GM18520 (cell line): ENCODE measurements around the gene CDC42BPA.

Experiments
- ATAC-seq: cut with Tn5 transposase; IDR thresholded peaks from one replicate; pipeline ENCODE4 v1.9.1; 2021; ENCODE audit not compliant: unreplicated experiment

Gene CDC42BPA

GRCh38 chr1:226951286-226952117 is 366.8 kb downstream of the CDC42BPA start:
- ATAC-seq: no peak

GRCh38 chr1:226950871-226951270 is 367.4 kb downstream of the CDC42BPA start:
- no peak for ATAC-seq

DNA sequence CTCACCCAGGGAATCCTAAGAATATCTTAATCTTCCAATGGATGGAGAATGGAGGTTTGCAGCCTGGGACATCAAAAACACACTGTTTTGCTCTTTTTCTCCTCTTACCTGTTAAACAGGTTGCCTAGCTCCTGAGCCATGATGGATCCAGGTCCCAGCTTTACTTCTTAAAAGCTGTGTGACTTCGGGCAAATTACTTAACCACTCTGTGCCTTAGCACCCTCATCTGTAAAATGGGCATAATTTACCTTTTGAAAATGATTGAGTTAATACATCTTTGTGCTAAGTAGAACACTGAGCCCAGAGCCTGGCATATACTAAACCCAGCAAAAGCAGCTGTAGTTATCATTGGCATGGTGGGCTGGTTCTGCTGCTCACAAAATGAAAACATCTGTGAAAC is 368.0 kb downstream of the CDC42BPA start:
- no peak for ATAC-seq

DNA sequence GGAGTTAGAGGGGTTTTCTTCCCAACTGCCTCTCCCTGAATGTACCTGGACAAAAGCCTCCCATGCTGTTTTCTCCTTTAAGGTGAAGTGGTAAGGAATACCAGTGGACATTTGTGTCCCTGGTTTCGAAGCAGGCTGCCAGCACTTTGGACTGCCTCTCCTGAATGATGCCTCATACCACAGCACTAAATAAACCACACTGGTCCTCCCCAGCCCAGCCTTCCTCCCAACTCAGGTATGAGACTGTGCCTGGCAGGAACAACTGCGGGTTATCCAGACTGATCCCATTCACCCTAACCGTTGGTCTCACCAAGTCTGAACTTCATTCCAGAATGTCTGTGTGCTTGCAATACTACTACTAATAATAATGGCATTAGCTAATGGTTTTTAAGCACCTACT is 368.9 kb downstream of the CDC42BPA start:
- no peak for ATAC-seq

DNA sequence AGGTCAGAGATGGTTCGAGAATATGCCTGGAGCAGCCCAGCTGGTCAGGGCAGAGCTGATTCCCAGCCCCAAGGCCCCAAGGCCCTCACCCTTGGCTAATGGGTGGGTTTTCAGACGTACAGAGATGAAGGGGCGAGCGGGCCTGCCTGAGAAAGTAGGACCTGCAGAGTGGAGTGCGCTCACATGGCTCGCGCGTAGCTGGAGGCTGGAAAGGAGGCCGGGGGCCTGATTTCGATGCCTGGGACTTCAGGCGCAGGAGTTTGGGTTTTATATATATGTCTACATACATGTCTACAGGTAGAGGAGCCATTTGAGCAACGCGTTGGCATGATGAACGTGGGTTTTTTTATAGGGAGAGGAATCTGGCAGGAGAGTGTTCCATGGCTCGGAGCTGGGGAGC is 369.3 kb downstream of the CDC42BPA start:
- ATAC-seq: no peak

DNA sequence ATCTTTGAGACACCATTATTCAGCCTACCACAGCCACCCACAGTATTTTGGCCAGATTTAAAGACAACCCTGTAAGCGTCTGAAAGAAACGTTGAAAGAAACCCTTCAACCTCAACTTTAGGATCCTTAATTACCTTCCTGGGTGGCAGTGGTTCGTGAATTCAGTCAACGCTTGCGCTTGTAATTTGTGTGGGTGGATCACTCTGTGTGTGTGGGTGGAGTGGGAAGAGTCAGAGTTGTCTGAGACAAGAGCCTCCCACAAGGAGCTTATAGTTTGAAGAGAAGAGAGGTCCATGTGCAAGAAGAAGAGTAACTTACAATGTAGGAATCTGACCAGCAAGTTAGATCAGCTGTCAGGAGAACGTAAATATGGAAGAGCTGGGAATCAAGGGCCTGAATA is 369.8 kb downstream of the CDC42BPA start:
- no peak for ATAC-seq

- no peak for ATAC-seq
Observed at GRCh38 chr1:226948051-226948450, 370.2 kb downstream of the CDC42BPA start.

GRCh38 chr1:226946841-226947240 is 371.5 kb downstream of the CDC42BPA start:
- ATAC-seq: no peak

DNA sequence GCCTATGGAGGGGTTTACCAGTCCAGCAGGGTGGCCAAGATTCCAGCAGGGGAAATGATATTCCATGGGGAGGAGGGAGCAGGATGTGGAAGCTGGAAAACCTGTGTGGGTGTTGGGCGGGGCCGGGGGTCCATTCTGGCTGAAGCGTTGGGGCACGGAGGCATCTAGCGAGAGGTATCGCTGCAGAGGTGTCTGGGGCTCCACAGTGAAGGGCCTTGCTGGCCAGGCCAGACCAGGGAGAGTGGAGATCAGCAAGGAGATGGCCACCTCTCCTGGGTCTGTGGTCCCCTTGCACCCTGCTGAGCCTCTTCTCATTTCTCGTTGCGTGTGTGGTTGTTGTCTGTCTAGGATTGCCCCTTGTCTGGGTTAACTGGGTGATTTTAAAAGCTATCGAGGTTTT is 372.0 kb downstream of the CDC42BPA start:
- ATAC-seq: no peak

GRCh38 chr1:226945858-226946245 is 372.4 kb downstream of the CDC42BPA start:
- no peak for ATAC-seq

DNA sequence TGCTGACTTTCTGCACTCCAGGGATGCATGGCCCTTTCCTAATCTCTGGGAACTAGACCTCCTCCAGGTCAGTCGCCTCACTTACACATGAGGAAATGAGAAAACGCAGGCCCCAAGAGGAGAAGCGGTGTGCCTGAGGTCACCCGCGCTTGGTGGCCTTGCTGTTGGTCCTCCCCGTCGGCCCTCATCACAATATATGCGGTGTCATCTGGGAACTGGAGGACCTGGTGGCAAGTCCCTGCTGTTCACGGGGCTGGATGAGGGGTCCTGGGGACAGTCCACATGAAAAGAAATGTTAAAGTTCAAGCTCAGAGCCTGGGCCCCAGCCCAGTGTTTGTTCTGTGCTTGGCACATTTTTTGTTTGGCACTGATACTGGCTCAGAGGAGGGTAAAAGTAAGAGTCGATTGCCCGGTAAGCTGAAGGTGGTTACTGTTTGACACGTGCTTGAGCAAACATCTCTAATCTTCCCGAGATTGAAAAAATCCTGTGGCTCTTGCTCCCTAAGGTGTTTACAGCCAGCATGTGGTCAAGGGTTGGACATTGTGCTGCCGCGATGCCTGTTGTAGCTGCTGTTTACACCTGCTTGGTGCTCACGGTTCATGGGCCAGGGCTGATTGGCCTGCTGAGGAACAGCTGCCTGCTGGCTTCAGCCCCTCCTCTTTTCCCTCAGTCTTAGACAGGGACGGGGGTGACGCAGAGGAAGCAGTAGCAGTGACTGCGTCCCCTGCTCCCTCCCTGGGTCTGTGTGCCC is 373.0 kb downstream of the CDC42BPA start:
- no peak for ATAC-seq

DNA sequence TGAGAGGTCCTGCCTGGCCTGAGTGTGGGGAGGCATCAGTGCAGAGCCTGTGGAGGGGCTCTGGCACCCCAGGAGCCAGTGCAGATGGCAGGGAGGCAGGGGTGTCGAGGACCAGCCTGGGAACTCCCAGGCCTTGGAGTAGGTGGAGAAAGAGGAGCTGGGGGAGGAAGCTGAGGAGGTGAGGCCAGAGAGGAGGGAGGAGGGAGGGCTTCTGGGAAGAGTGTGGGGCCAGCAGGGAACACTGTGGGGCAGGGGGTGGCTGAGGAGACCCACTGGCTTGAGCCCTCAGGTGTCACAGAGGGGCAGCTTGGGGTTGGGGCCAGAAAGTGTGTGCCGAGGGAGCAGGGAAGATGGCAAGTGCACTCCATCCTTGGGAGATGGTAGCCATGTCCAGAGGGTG is 374.4 kb downstream of the CDC42BPA start:
- ATAC-seq: no peak

DNA sequence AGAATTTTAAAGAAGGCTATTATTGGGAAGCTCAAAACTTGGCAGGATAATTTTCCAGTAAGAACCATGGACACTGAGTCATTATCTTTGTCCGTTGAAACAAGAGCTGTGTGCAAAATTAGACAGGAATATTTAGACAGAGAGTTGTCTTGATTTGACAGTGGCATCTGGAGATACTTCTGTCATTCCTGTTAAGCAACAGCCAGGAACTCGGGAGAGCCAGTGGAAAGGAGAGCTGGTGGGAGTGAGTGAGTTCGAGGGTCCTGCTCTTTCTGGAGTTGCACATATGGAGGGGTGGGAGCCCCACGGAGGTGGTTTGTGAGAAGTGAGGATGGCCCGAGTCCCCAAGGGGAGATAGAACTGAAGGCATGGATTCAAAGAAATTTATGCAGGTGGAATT is 375.1 kb downstream of the CDC42BPA start:
- ATAC-seq: no peak

DNA sequence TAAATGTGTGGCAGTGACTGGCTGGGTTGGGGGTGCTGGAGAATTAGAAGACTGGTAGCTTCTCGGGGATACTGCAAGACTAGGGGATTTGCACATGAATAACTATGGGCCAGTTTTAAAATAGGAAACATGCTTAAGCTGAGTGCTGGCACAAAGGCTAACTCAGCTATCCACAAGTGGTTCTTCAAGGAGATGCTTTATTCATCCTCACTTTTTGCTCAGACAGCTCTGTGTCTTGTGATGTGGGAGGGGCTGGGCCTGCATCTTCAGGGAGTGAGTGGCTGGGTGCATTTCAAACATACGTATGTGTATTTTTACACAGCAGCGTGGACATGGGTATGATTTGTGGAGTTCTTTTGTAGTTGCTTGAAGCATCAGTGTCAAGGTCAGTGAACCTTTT is 375.9 kb downstream of the CDC42BPA start:
- no peak for ATAC-seq

DNA sequence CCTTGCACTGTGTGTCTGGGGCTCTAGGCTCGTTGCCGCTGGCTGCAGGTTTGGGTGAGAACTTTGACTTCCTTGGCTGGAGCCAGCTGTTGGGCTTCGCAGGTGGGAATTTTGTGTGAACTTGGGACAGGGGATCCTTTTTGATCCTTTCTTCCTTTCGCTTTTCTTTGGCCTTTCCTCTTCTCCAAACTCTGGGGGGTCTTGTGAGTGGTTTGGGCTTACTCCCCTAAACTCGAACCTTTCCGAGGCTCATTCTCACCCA is 377.6 kb downstream of the CDC42BPA start:
- ATAC-seq: no peak

DNA sequence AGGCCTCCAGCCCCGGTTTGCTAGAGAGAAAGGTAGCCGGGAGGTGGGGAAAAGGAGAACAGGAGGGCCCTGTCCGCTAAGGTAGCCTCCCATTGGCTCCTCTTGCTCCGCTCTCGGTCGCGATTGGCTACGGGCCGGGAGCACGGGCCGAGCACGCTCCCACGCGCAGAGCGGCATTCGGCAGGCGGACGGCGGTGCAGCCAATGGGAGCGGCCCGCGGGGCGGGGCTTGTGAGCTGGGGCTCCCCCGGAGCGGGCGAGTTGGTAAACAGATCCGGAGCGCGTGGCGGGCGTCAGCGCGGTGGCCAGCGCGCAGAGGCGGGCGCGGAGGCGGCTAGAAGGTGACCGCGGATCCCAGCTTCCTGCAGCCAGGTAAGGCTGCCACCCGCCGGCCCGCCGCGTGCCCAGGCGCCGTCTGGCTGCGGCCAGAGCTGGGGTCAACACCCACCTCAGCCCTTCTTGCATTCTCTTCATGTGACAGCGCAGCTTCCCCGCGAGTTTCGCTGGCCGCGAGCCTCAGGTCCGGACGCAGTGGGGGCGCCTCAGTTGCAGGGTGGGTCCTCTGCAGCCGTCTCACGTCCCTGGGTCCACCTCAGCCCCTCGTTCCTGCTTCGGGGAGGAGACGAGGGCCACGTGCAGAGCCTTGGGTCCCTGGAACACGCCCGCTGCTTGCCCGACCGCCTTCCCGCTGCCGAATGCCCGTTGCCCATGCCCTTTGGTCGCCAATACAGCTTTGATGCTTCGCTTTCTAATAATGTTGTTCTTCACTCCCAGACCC is 378.1 kb downstream of the CDC42BPA start, which contains the start of gene COQ8A:
Gene COQ8A, plus strand, starts transcription at position 266 of the 777 bp plus-strand sequence. CDS start 21,092 bp downstream, outside the sequence.
- ATAC-seq: peak; percentile 95
